ENCODE results near the gene PDZRN3.
A peak's percentile ranks its signal among the peaks of the same experiment; 100 is the strongest.
"Not testable (repeated sequence)": the region's sequence is repeated elsewhere in the genome, so short reads cannot be mapped to it uniquely, and the experiment has no call there.

The PDZRN3 gene

GRCh38 chr3:73591286-73591800 is 33.4 kb downstream of the PDZRN3 start:
- no peak for DNase-seq (ENCODE audit: low read depth, low spot score)

GRCh38 chr3:73586628-73587027 is 38.1 kb downstream of the PDZRN3 start:
- no peak for DNase-seq (ENCODE audit: low read depth, low spot score)

DNA sequence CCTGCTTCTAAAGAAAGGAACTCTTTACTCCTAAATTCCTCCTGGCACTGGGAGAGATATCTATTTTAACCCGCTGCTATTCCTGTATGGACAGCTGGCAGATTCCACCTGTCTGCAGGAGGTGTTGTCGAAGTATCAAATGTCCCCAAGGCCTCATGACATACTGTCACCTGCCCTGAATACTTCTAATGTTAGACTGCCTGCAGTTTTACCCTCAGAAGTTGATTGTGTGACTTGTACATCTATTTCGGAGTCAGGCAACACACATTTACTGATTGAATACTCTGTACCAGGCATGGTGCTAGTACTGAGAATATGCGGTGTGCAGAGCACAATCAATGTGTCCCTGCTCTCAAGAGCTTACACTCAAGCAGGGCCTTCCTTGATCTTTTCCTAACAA is 38.6 kb downstream of the PDZRN3 start:
- DNase-seq (ENCODE audit: low read depth, low spot score) = no peak

GRCh38 chr3:73584873-73585272 is 39.9 kb downstream of the PDZRN3 start:
- no peak for DNase-seq (ENCODE audit: low read depth, low spot score)

GRCh38 chr3:73582535-73582934 is 42.2 kb downstream of the PDZRN3 start:
- DNase-seq (ENCODE audit: low read depth, low spot score) = no peak

GRCh38 chr3:73581134-73581846 is 43.5 kb downstream of the PDZRN3 start:
- DNase-seq (ENCODE audit: low read depth, low spot score) = no peak

DNA sequence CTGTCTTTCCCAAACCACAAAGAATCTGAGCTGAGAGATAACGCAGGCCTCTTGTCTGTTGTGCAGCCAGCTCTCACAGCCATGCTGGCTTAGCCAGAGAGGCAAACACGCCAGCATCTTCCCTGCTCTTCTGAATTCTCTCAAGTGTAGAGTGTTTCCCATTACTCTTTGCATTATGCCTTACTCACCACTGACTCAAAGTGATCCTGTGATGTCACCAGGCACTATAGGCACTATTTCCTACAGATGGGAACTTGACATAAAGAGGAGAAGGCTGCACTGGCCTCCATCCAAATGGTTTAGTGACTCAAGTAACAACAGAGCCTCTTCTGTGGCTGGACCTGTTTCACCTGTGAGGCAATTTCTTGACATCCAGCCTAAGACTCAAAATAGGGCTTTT is 44.4 kb downstream of the PDZRN3 start:
- DNase-seq (ENCODE audit: low read depth, low spot score) = peak; percentile 60

DNA sequence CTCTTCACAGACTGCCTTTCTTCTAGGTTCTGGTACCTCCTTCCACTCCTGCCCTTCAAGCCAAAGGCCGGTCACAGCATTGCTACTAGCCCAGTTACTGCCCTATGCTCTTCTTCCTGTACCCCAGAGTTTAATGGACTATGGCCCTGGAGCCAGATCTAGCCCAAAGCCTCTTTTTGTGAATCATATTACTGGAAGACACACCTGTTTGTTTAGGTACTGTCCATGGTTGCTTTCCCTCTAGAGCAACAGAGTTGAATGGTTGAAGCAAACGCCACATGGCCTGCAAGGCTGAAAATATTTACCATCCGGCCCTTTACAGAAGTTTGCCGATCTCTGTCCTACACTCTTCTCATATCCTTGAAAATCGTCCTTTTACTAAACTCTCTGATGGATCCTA is 47.0 kb downstream of the PDZRN3 start:
- DNase-seq (ENCODE audit: low read depth, low spot score) = no peak

DNA sequence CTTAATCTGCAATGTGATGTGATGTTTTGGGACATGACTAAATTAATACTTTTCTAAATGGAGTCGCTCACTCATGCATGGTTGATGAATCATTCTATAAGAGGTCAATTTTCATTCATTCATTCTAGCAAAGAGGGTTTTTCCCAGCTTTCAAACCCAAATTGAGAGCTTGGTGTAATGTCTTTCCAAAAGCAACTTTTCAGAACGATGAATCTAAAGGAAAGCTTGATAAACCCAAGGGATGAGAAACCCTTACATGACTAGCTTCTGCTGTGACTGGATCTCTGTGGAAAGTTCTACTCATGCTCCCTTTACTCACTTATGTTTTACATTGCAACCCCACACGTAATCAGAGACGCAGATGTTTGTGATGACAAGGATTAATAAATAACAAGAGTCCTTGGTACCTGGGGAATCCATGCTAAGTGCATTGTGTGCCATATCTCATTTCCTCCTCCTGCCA is 47.7 kb downstream of the PDZRN3 start:
- peak; percentile 29 for DNase-seq (ENCODE audit: low read depth, low spot score)

DNA sequence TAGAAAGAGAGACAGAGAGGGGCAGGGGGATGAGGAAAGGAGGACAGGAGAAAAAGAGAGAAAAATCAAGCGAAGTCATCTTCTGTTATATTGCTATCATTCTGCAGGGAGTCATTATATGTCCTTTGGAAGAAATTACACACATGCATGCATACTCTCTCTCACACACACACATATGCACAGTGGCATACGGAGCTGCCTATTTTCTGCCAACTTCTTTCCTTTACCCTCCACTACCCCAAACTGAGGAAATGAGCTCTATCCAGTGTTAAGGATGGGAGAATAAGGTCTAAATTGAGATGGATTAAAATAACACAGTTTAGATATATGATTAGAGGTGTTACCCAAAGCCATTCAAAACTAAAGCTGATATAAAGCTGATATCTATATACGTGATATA is 48.8 kb downstream of the PDZRN3 start:
- no peak for DNase-seq (ENCODE audit: low read depth, low spot score)

- no peak for DNase-seq (ENCODE audit: low read depth, low spot score)
Observed at GRCh38 chr3:73575519-73575918, 49.2 kb downstream of the PDZRN3 start.

DNA sequence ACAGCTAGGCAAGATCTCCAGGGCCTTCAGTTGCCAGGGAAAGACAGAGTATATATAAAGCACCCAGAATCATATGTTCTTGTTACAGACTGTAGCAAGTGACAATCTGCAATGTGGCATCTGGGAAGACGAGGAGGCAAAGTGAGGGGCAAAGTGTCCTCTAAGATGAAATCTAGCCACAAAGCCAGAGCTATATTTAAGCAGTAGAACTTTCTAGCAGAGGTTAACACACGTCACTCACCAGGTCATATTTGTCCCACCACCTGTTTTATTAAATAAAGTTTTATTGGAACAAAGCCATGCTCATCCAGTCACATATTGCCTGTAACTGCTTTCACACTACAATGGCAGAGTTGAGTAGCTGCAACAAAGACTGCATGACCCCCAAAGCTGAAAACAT is 51.5 kb downstream of the PDZRN3 start:
- no peak for DNase-seq (ENCODE audit: low read depth, low spot score)

DNA sequence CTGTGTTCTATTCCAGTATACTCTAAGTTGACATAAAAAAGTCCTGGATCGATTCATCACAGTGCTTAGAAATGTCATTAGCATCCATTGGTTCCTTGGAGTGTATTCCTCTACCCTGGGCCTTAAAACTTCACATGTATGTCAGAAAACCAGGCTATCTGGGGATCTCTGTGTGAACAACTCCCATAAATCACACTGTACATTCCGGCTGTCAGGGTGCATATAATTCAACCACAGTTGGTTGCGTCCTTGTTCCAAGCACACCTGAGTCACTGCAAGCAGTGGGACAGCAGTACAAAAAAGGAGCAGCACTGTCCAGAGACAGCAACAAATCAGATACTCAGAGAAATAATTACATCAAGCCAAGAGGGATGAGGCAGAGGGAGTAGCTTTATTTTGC is 52.4 kb downstream of the PDZRN3 start:
- peak; percentile 47 for DNase-seq (ENCODE audit: low read depth, low spot score)

DNA sequence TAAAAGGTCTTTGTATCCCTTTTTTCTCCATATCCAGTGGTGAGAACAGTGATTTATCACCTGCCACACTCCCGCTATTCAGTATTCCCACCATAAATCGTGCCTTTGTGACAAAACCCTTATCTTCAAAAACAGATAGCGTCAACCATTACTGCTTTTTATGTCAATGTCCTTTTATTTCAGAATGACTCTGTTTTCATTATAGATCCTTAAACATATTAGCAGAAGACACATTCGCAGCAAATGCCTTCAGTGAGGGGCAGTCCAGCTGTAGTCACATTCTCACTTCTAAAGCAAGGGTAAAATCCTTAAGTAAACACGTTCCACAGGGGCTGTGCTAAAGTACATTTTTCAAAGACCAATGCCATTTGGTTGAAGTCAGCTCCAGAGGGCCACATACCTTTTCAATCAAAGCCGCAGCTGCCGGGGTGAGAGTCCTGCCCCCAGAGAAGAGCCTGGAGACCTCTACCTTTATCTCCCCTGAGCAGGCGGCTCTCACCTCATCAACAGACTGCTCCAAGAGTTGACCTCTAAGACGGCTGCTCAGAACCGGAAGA is 53.4 kb downstream of the PDZRN3 start:
- DNase-seq (ENCODE audit: low read depth, low spot score) = no peak

DNA sequence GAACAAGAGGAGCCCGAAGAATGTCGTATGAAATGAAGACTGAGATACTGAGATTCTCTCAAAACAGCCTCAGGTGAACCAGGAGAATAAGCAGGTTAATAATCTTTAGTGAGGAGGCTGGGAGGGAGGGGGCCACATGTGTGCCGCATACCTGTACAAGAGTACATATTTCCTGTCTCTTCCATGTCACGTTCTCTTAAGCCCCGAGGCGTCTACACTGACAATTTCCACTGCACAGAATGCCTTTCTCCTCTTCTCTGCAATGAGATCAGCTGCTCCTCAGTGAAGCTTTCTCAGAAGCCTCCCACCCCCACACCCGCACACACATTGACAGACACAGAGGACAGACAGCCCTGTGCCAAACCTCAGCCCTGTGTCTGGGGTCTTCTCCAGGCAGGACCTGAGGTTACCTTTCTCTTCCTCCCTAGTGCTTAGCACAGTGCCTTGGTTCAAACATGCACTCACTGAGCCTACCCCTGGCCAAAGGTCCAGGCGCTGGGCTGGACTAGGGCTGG is 55.4 kb downstream of the PDZRN3 start:
- no peak for DNase-seq (ENCODE audit: low read depth, low spot score)

- DNase-seq (ENCODE audit: low read depth, low spot score) = no peak
Observed at GRCh38 chr3:73568371-73568862, 56.3 kb downstream of the PDZRN3 start.

DNA sequence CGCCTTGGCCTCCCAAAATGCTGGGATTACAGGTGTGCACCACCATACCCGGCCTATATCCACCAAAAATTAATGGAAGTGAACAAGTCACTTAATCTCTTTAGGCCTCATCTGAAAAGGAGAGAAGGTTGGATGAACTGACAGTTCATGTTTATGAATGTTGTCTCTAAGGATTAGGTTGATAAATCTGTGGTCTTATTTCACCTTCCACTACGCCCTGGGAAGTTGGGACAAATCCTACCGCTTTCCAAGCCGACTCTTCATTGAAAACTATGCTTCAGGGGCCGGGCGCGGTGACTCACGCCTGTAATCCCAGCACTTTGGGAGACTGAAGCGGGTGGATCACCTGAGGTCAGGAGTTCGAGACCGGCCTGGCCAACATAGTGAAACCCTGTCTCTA is 59.4 kb downstream of the PDZRN3 start:
- DNase-seq (ENCODE audit: low read depth, low spot score) = not testable (repeated sequence)

DNA sequence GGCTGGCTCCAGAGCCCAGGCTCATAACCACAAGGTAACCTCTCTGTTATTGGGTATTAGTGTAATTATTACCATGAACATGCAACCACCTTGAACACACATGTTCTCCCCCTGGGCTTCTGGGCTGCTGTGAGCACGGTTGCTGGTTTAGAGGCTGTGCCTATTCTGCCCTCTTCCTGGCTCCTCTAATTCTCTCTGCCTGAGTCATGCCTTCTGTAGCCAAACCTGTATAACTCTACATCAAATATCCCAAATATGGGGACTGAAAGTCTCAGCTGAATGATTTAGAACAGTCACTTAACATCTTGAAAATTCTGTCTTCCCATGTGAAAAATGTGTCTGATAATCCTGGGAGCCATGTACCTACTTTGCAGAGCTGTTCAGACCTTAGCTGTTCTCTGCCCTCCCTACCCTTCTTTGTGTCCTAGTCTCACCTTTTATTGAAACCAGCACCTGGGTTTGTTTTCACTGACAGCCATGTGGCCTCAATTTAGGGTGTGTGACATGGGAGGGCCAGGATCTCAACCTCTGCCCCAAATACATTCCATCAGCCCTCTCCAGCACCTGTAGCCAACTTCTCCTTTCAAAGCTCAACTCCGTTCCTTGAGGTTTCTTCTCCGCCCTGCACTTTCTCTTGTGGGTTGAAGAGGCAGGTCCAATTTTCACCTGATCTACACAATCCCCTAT is 60.7 kb downstream of the PDZRN3 start:
- peak; percentile 77 for DNase-seq (ENCODE audit: low read depth, low spot score)

- DNase-seq (ENCODE audit: low read depth, low spot score) = no peak
Observed at GRCh38 chr3:73561494-73561893, 63.2 kb downstream of the PDZRN3 start.

- DNase-seq (ENCODE audit: low read depth, low spot score) = no peak
Observed at GRCh38 chr3:73559749-73560148, 65.0 kb downstream of the PDZRN3 start.

- no peak for DNase-seq (ENCODE audit: low read depth, low spot score)
Observed at GRCh38 chr3:73558727-73559075, 66.0 kb downstream of the PDZRN3 start.

DNA sequence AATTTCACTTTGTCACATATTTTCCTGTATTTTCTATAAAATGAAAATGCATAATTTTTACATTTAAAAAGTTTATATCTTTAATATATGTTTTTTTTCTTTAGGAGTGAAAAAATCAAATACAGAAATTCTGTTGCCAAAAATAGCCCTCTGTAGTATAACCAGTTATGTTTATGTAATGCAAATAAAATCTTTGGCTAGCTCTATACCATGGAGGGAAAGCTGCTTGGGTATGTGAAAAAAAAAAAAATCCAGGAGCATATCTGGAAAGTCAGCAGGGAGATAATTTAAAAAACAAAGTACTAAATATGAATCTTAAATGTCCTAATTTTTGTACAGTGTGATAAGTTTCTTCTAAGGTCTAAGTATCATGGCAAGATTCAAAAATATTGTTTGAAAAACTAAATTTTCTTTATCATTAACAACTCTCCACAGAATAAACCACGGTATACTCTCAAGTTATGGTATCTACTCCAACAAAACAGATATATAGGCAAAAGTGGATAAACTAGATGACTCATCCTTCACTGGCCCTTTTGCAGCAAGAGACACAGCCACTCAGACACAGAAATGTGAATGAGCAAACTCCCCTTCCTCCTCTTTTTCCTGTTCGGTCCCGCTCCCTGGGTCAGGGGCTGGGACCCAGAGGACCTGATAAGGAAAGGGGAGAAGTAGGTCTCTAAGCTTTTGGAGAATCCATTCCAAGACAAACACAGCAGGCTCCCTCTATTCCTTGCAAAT is 66.6 kb downstream of the PDZRN3 start:
- DNase-seq (ENCODE audit: low read depth, low spot score) = peak; percentile 23

Measured in astrocyte of the hippocampus (primary cell).